DOHH2 (cell line): ENCODE measurements around the gene MYB.

Source experiments
- CTCF ChIP-seq: fragments of 200-600 bp; sonication (generic); IDR thresholded peaks from one replicate; pipeline ENCODE4 v1.5.1; 2014; ENCODE audit warnings: antibody characterized with exemption, mild to moderate bottlenecking, low read depth, low read length; ENCODE audit not compliant: poor library complexity, severe bottlenecking
- EZH2phosphoT487 ChIP-seq: fragments of 200-600 bp; sonication (generic); IDR thresholded peaks from 2 replicates; pipeline ENCODE4 v1.6.1; 2017; ENCODE audit warnings: borderline replicate concordance, mild to moderate bottlenecking, antibody characterized with exemption, low read length, moderate library complexity, mixed read lengths

- TF ChIP-seq CTCF = no peak
- no peak for TF ChIP-seq EZH2phosphoT487
Observed at GRCh38 chr6:135167617-135168016, 13.5 kb upstream of the MYB start.
